OCI-LY1 (cell line): ENCODE results near the gene ALKBH3.

Experiments
- H2AFZ ChIP-seq: fragments of 200-600 bp; sonication (generic), shearing (Covaris generic); 2 replicates; pipeline ENCODE4 v1.6.0; 2014; ENCODE audit warnings: antibody characterized with exemption, mild to moderate bottlenecking, low read length
- H3F3A ChIP-seq: fragments of 200-600 bp; sonication (generic), shearing (Covaris generic); 2 replicates; pipeline ENCODE4 v1.6.0; 2014; ENCODE audit warnings: mild to moderate bottlenecking, antibody characterized with exemption, low read length, moderate library complexity; ENCODE audit not compliant: insufficient read depth
- H3K27ac ChIP-seq: fragments of 200-600 bp; sonication (generic); 2 replicates; pipeline ENCODE4 v1.5.1; 2014; ENCODE audit warnings: low read length, mixed run types, mild to moderate bottlenecking, low read depth; ENCODE audit not compliant: poor library complexity, severe bottlenecking
- H3K27me3 ChIP-seq: fragments of 200-600 bp; sonication (generic); 2 replicates; pipeline ENCODE4 v1.6.0; 2014; ENCODE audit warnings: antibody characterized with exemption, mild to moderate bottlenecking, low read length, moderate library complexity; ENCODE audit not compliant: insufficient read depth
- H3K36me3 ChIP-seq: fragments of 200-600 bp; sonication (generic); 2 replicates; pipeline ENCODE4 v1.6.1; 2014; ENCODE audit warnings: mild to moderate bottlenecking, antibody characterized with exemption, low read length, moderate library complexity, mixed read lengths; ENCODE audit not compliant: insufficient read depth
- H3K4me1 ChIP-seq: fragments of 200-600 bp; sonication (generic); 2 replicates; pipeline ENCODE4 v1.5.1; 2014; ENCODE audit warnings: mild to moderate bottlenecking, low read length, moderate library complexity; ENCODE audit not compliant: insufficient read depth, severe bottlenecking
- H3K4me2 ChIP-seq: fragments of 200-600 bp; sonication (generic), shearing (Covaris generic); 2 replicates; pipeline ENCODE4 v1.6.1; 2014; ENCODE audit warnings: low read length
- H3K4me3 ChIP-seq: fragments of 200-600 bp; sonication (generic); 2 replicates; pipeline ENCODE4 v1.5.1; 2014; ENCODE audit warnings: low read length, low read depth, mild to moderate bottlenecking, mixed read lengths; ENCODE audit not compliant: poor library complexity, severe bottlenecking
- H3K79me2 ChIP-seq: fragments of 200-600 bp; shearing (Covaris generic); 2 replicates; pipeline ENCODE4 v1.6.1; 2016; ENCODE audit warnings: mixed run types, low read length, mixed read lengths; ENCODE audit not compliant: insufficient read depth
- H3K9ac ChIP-seq: fragments of 200-600 bp; sonication (generic), shearing (Covaris generic); 2 replicates; pipeline ENCODE4 v1.6.1; 2014; ENCODE audit warnings: mild to moderate bottlenecking, low read length, mixed read lengths
- H3K9me2 ChIP-seq: fragments of 200-600 bp; sonication (generic), shearing (Covaris generic); 2 replicates; pipeline ENCODE4 v1.6.1; 2014; ENCODE audit warnings: low read depth, mild to moderate bottlenecking, low read length, mixed read lengths
- H3K9me3 ChIP-seq: fragments of 200-600 bp; shearing (Covaris generic); 2 replicates; pipeline ENCODE4 v1.6.1; 2014; ENCODE audit warnings: low read length, mixed read lengths
- H4K20me1 ChIP-seq: fragments of 200-600 bp; sonication (generic), shearing (Covaris generic); 2 replicates; pipeline ENCODE4 v1.6.0; 2016; ENCODE audit warnings: mild to moderate bottlenecking, low read length; ENCODE audit not compliant: insufficient read depth
- CTCF ChIP-seq: fragments of 200-600 bp; sonication (generic), shearing (Covaris generic); IDR thresholded peaks from 2 replicates; pipeline ENCODE4 v1.5.1; 2017; ENCODE audit warnings: mild to moderate bottlenecking, antibody characterized with exemption, low read length, moderate library complexity, mixed read lengths
- EZH2 ChIP-seq: fragments of 200-600 bp; sonication (generic), shearing (Covaris generic); IDR thresholded peaks from 2 replicates; pipeline ENCODE4 v1.8.0; 2017; ENCODE audit warnings: borderline replicate concordance, mixed run types, mild to moderate bottlenecking, antibody characterized with exemption, low read length, moderate library complexity, mixed read lengths

ALKBH3 gene

GRCh38 chr11:43937434-43938411 lies 57.1 kb downstream of the ALKBH3 start:
- H3K4me2 ChIP-seq = no peak overlapping the region
- H3K4me1 ChIP-seq = no peaks in the 10 kb centered on the region
- no peaks in the 10 kb centered on the region for H4K20me1 ChIP-seq
- no peaks in the 10 kb centered on the region for H3K79me2 ChIP-seq
- H3K9me3 ChIP-seq = no peaks in the 10 kb centered on the region
- no peak overlapping the region for H3K27ac ChIP-seq
- no peaks in the 10 kb centered on the region for H3K36me3 ChIP-seq
- no peak overlapping the region for H2AFZ ChIP-seq
- H3K27me3 ChIP-seq = no peaks in the 10 kb centered on the region
- no peak overlapping the region for H3K4me3 ChIP-seq
- H3K9me2 ChIP-seq = no peaks in the 10 kb centered on the region
- no peak overlapping the region for H3K9ac ChIP-seq
- no peaks in the 10 kb centered on the region for H3F3A ChIP-seq
- TF ChIP-seq CTCF (peak; percentile 17; the same call in 1 of the 2 replicates), EZH2 (no peak)

- Histone ChIP-seq H3K9me3 (no peaks in the 10 kb centered on the region), H3K9ac (no peak overlapping the region), H3K36me3 (no peaks in the 10 kb centered on the region), H3K4me3 (no peak overlapping the region), H3K4me2 (no peak overlapping the region), H3K9me2 (no peaks in the 10 kb centered on the region), H2AFZ (no peak overlapping the region), H3K4me1 (no peaks in the 10 kb centered on the region), H4K20me1 (no peaks in the 10 kb centered on the region), H3K27me3 (no peaks in the 10 kb centered on the region), H3F3A (no peaks in the 10 kb centered on the region), H3K79me2 (no peaks in the 10 kb centered on the region), H3K27ac (no peak overlapping the region)
- no peak for TF ChIP-seq EZH2
- no peak for TF ChIP-seq CTCF
Measured at GRCh38 chr11:43941257-43941994, 60.8 kb downstream of the ALKBH3 start.

GRCh38 chr11:43942662-43943371 lies 62.2 kb downstream of the ALKBH3 start:
- Histone ChIP-seq H3K27me3 (no peaks in the 10 kb centered on the region), H3K4me3 (no peak overlapping the region), H3K79me2 (no peaks in the 10 kb centered on the region), H2AFZ (no peak overlapping the region), H3K4me1 (no peaks in the 10 kb centered on the region), H3K4me2 (no peak overlapping the region), H3K9ac (no peak overlapping the region), H3K36me3 (no peaks in the 10 kb centered on the region), H3K9me2 (no peaks in the 10 kb centered on the region), H3K9me3 (no peaks in the 10 kb centered on the region), H4K20me1 (no peaks in the 10 kb centered on the region), H3F3A (no peaks in the 10 kb centered on the region), H3K27ac (no peak overlapping the region)
- no peak for TF ChIP-seq EZH2
